SK-N-SH (cell line): ENCODE measurements around the gene SFT2D3. TPM values are rescaled to one million over a fixed set of nuclear protein-coding genes. Genes with fewer than 3 reads are reported as not detected.

Source experiments
- CTCF ChIA-PET: fragments of 300-600, 350-600 bp; formaldehyde crosslinking; extraction: SDS; loops from one replicate; lab custom pipeline; 2021; lab: Yijun Ruan, JAX
- POLR2A ChIA-PET: fragments of 350-600 bp; sonication (Branson Sonifier 250); formaldehyde crosslinking; extraction: SDS; loops from one replicate; lab custom pipeline; 2020; ENCODE audit warnings: antibody characterized with exemption, inconsistent platforms; lab: Yijun Ruan, JAX
- DNase-seq: peaks from one replicate; pipeline ENCODE4 v3.0.0; 2012
- H2AFZ ChIP-seq: fragments of 200-600 bp; sonication (generic); 2 replicates; pipeline ENCODE4 v1.8.1; 2016; ENCODE audit warnings: antibody characterized with exemption, mild to moderate bottlenecking, low read depth
- H3F3A ChIP-seq: fragments of 200-600 bp; sonication (generic); replicated peaks from 2 replicates; pipeline ENCODE3; 2016; ENCODE audit warnings: antibody characterized with exemption, mild to moderate bottlenecking; ENCODE audit not compliant: insufficient read depth
- H3K27ac ChIP-seq, 2 experiments: fragments of 200-500 bp in 1 of 2; fragments of 200-600 bp in 1 of 2; sonication (Bioruptor generic) in 1 of 2; sonication (generic), shearing (Covaris generic) in 1 of 2; 2 replicates each; pipeline versions ENCODE4 v1.5.1 to v1.6.1; 2014 to 2016; ENCODE audit warnings: low read depth in 2 of 2, inconsistent platforms in 1 of 2, low read length in 1 of 2, mild to moderate bottlenecking in 1 of 2, mixed read lengths in 1 of 2
- H3K27me3 ChIP-seq: fragments of 200-600 bp; sonication (generic), shearing (Covaris generic); 2 replicates; pipeline ENCODE4 v1.6.1; 2016; ENCODE audit warnings: mixed run types; ENCODE audit not compliant: insufficient read depth
- H3K36me3 ChIP-seq, 2 experiments: fragments of 200-500 bp in 1 of 2; fragments of 200-600 bp in 1 of 2; sonication (Bioruptor generic) in 1 of 2; sonication (generic) in 1 of 2; replicated peaks in 1 of 2; 2 replicates each; pipeline versions ENCODE3 to v1.5.1; 2014 to 2016; ENCODE audit warnings: low read length in 1 of 2, mild to moderate bottlenecking in 1 of 2; ENCODE audit not compliant: insufficient read depth in 2 of 2, control insufficient read depth in 1 of 2
- H3K4me1 ChIP-seq, 2 experiments: fragments of 200-500 bp in 1 of 2; fragments of 200-600 bp in 1 of 2; sonication (Bioruptor generic) in 1 of 2; sonication (generic), shearing (Covaris generic) in 1 of 2; 2 replicates each; pipeline versions ENCODE4 v1.5.1 to v1.6.1; 2014 to 2016; ENCODE audit warnings: low read depth in 1 of 2, low read length in 1 of 2, mixed run types in 1 of 2; ENCODE audit not compliant: insufficient read depth in 2 of 2, control insufficient read depth in 1 of 2
- H3K4me2 ChIP-seq: fragments of 200-600 bp; sonication (generic), shearing (Covaris generic); 2 replicates; pipeline ENCODE4 v1.6.1; 2017; ENCODE audit warnings: mixed run types
- H3K4me3 ChIP-seq, 2 experiments: fragments of 200-500 bp in 1 of 2; fragments of 200-600 bp in 1 of 2; sonication (Bioruptor generic) in 1 of 2; sonication (generic), shearing (Covaris generic) in 1 of 2; 2 replicates each; pipeline versions ENCODE4 v1.5.1 to v1.8.1; 2014 to 2016; ENCODE audit warnings: low read depth in 2 of 2, inconsistent platforms in 1 of 2, low read length in 1 of 2, mild to moderate bottlenecking in 1 of 2, mixed read lengths in 1 of 2, moderate library complexity in 1 of 2
- H3K79me2 ChIP-seq: fragments of 200-600 bp; sonication (generic); 2 replicates; pipeline ENCODE4 v1.8.1; 2017; ENCODE audit warnings: mild to moderate bottlenecking; ENCODE audit not compliant: insufficient read depth
- H3K9ac ChIP-seq: fragments of 200-600 bp; sonication (generic); 2 replicates; pipeline ENCODE4 v1.6.1; 2017; ENCODE audit warnings: mixed run types
- H3K9me2 ChIP-seq: fragments of 200-600 bp; sonication (generic); 2 replicates; pipeline ENCODE4 v1.6.1; 2017; ENCODE audit warnings: mixed run types
- H3K9me3 ChIP-seq: fragments of 200-600 bp; sonication (generic); 2 replicates; pipeline ENCODE4 v1.6.1; 2017; ENCODE audit warnings: mixed run types, mild to moderate bottlenecking, moderate library complexity
- H4K20me1 ChIP-seq: fragments of 200-600 bp; sonication (generic); 2 replicates; pipeline ENCODE4 v1.6.1; 2017; ENCODE audit warnings: mild to moderate bottlenecking, mixed run types; ENCODE audit not compliant: insufficient read depth
- CTCF ChIP-seq: fragments of 200-600 bp; sonication (generic); IDR thresholded peaks from 2 replicates; pipeline ENCODE4 v1.6.1; 2017; ENCODE audit warnings: antibody characterized with exemption, mild to moderate bottlenecking, moderate library complexity
- EZH2phosphoT487 ChIP-seq: fragments of 200-600 bp; sonication (generic); IDR thresholded peaks from 2 replicates; pipeline ENCODE4 v1.6.1; 2017; ENCODE audit warnings: low read depth, mixed run types, mild to moderate bottlenecking, antibody characterized with exemption, moderate library complexity, borderline replicate concordance
- GABPA ChIP-seq: IDR thresholded peaks from 2 replicates; pipeline ENCODE4 v1.4.0; 2012; ENCODE audit warnings: low read depth, mild to moderate bottlenecking
- MEF2A ChIP-seq: IDR thresholded peaks from 2 replicates; pipeline ENCODE4 v1.4.0; 2012; ENCODE audit warnings: low read depth, borderline replicate concordance
- PBX3 ChIP-seq: IDR thresholded peaks from 2 replicates; pipeline ENCODE4; 2012
- REST ChIP-seq: IDR thresholded peaks from 2 replicates; pipeline ENCODE4 v1.6.1; 2012; ENCODE audit warnings: mild to moderate bottlenecking, low read depth, low read length, moderate library complexity
- RXRA ChIP-seq: IDR thresholded peaks from 2 replicates; pipeline ENCODE4 v1.4.0; 2012; ENCODE audit warnings: low read depth, mild to moderate bottlenecking, borderline replicate concordance
- SIN3A ChIP-seq: IDR thresholded peaks from 2 replicates; pipeline ENCODE4 v1.6.1; 2012; ENCODE audit warnings: low read depth, mild to moderate bottlenecking, low read length, moderate library complexity, borderline replicate concordance
- TAF1 ChIP-seq: IDR thresholded peaks from 2 replicates; pipeline ENCODE4 v1.6.1; 2012; ENCODE audit warnings: low read depth, mild to moderate bottlenecking, low read length, moderate library complexity, borderline replicate concordance
- TCF12 ChIP-seq: IDR thresholded peaks from 2 replicates; pipeline ENCODE4 v1.4.0; 2012
- USF2 ChIP-seq: fragments of 150-350 bp; IDR thresholded peaks from 2 replicates; pipeline ENCODE4 v1.6.1; 2017; ENCODE audit warnings: antibody characterized with exemption, low read length, low read depth, borderline replicate concordance
- YY1 ChIP-seq: IDR thresholded peaks from 2 replicates; pipeline ENCODE4 v1.4.0; 2012; ENCODE audit warnings: low read depth, mild to moderate bottlenecking
- ZBTB33 ChIP-seq: IDR thresholded peaks from 2 replicates; pipeline ENCODE4 v1.4.0; 2012; ENCODE audit warnings: low read depth, borderline replicate concordance
- whole genome bisulfite sequencing: methylation state at CpG from one replicate; pipeline ENCODE4 v1.1.6; 2017; ENCODE audit warnings: low lambda C conversion rate; 5-methylcytosine and 5-hydroxymethylcytosine counted together
- polyA plus RNA-seq, 3 experiments: library from polyadenylated mRNA; depleted of rRNA; stranded (reverse); fragments of >200 nt; gene quantifications; 2 replicates each; pipeline ENCODE4 v1.2.3, GENCODE V29; 2012

Gene SFT2D3
- polyA plus RNA-seq, 1 of the 3 experiments (the other 2 are of a cell fraction): 3.2 TPM

- Histone ChIP-seq H3F3A (no peaks in the 10 kb centered on the region), H3K9me3 (no peaks in the 10 kb centered on the region), H4K20me1 (no peaks in the 10 kb centered on the region), H3K27me3 (no peaks in the 10 kb centered on the region), H3K79me2 (no peaks in the 10 kb centered on the region), H3K4me1 (peaks cover 0 to 6% of the 10 kb centered on the region in 2 experiments; a peak in 2 of 4 replicates), H3K4me3 (no peak overlapping the region), H3K36me3 (peaks cover 31 to 37% of the 10 kb centered on the region in 2 experiments), H3K4me2 (no peak overlapping the region), H3K9ac (no peak overlapping the region), H3K9me2 (no peaks in the 10 kb centered on the region), H2AFZ (no peak overlapping the region), H3K27ac (peak overlapping the region in 1 of 2 experiments; percentile 68; a peak in 2 of 4 replicates)
- no peak for TF ChIP-seq RXRA
- TF ChIP-seq USF2: no peak
- TF ChIP-seq SIN3A: no peak
- no peak for TF ChIP-seq CTCF
- no peak for TF ChIP-seq YY1
- TF ChIP-seq TCF12: no peak
- no peak for TF ChIP-seq PBX3
- TF ChIP-seq TAF1: no peak
- no peak for TF ChIP-seq GABPA
- ChIA-PET CTCF (interaction anchor here (1.0 kb wide), 1 partner anchor 15 kb away, joined by 4 read pairs; no protein-coding TSS in a partner anchor), POLR2A (no interaction called here)
- 94% methylated on average over 3 of the region's 3 CpGs for WGBS
- DNase-seq: no peak
These were observed 39.5 kb downstream of the SFT2D3 start for GRCh38 chr2:127740665-127741288.

GRCh38 chr2:127743477-127744026 is 42.3 kb downstream of the SFT2D3 start:
- H3K9me2 ChIP-seq: no peaks in the 10 kb centered on the region
- H3K9me3 ChIP-seq: no peaks in the 10 kb centered on the region
- CTCF ChIA-PET: no interaction called here
- peaks cover 0 to 6% of the 10 kb centered on the region in 2 experiments; a peak in 2 of 4 replicates for H3K4me1 ChIP-seq
- H3K36me3 ChIP-seq: peaks cover 44 to 52% of the 10 kb centered on the region in 2 experiments
- POLR2A ChIA-PET: no interaction called here
- TF ChIP-seq USF2 (no peak), MEF2A (no peak), EZH2phosphoT487 (no peak), REST (no peak), TCF12 (no peak), ZBTB33 (no peak)
- no peaks in the 10 kb centered on the region for H3K27me3 ChIP-seq
- H3K4me2 ChIP-seq: no peak overlapping the region
- no peak overlapping the region for H3K9ac ChIP-seq
- H3F3A ChIP-seq: no peaks in the 10 kb centered on the region
- H3K4me3 ChIP-seq: no peak overlapping the region
- WGBS: 94% methylated on average over 3 of the region's 3 CpGs
- no peak overlapping the region; a peak in 1 of 4 replicates for H3K27ac ChIP-seq
- H3K79me2 ChIP-seq: no peaks in the 10 kb centered on the region
- no peaks in the 10 kb centered on the region for H4K20me1 ChIP-seq
- no peak overlapping the region for H2AFZ ChIP-seq
- DNase-seq: no peak
